ENCODE measurements around the gene JAZF1. TPM values are rescaled to one million over a fixed set of nuclear protein-coding genes. Genes with fewer than 3 reads are reported as not detected.
"Not testable (repeated sequence)": the region's sequence is repeated elsewhere in the genome, so short reads cannot be mapped to it uniquely, and the experiment has no call there.

The JAZF1 gene
- total RNA-seq, 1 experiment from 2014 or later = 4.0 TPM

DNA sequence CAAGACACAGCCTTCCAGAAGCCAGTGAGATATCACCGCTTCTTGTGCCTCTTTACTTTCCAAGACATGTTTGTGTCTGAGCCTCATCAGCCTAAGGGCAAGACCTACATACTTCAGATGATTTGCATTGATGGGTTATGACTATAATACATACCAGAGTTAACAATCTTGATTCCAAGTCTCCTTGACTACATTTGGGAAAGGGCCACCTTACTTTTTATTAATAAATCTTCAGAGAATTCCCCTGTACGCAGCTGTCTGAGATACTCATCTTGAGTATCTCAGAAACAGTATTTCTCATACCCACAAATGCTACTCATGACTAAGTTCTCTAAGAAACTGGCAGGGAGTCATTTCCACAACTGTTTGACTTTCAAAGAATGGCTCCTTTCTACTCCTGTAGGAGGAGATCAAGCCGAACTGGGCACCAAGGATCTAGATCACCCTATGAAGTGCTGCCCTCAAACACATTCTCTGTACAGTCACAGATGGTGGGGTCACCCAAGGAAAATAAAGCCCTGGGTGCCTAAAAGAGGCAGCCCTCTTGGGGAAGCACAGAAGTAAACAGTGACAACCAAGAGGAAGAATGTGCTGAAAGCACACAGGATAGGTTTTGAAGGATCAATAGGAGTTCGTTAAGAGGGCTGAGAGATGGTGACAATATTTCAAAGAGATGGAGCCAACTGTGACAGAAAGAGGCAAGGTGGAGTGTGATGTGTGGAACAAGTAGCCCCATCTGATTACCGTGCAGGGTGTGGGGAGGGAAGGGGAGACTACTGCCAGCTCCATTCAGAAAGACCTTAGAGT, 138.9 kb downstream of the JAZF1 start:
- in situ Hi-C loops (cut with HindIII; ENCODE audit: low pct_unique_long_range_greater_than_20kb, low sequenced_read_pairs) = no loop called here
- peak; percentile 30 for DNase-seq (ENCODE audit: low read depth)

DNA sequence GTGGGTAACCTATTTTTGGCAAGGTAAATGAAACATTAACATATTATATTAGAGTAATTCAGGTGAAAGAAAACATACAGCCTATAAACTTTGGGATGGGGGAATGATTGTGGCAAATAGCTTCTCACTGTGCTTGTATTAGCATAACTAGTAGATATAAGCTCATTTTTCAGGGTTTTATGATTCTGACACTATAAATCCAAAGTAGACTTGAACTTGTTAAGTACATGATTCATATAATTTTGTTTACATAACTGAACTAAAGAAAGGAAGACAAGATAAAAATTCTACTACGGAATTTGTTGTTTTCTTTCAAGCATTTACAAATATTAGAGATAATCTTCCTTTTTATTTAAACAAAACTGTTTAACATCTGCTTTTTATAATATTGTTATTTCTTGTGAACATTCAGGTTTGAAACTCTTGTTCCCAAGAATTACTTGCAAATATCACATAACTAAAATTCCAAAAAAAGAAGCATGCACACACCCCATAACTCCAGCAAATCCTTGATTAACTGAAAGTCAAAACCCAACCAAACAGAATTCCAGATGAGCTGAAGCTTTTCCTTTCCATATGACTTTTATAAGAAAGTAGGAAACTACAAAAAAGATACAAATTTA, 142.3 kb downstream of the JAZF1 start:
- in situ Hi-C loops (cut with HindIII; ENCODE audit: low pct_unique_long_range_greater_than_20kb, low sequenced_read_pairs) = no loop called here
- no peak for DNase-seq (ENCODE audit: low read depth)

- peak; percentile 95 for DNase-seq (ENCODE audit: low read depth)
- in situ Hi-C loops (cut with HindIII; ENCODE audit: low pct_unique_long_range_greater_than_20kb, low sequenced_read_pairs) = no loop called here
Observed at GRCh38 chr7:28037220-28038010, 143.2 kb downstream of the JAZF1 start.

GRCh38 chr7:28036696-28037095, 143.9 kb downstream of the JAZF1 start:
- no peak for DNase-seq (ENCODE audit: low read depth)
- in situ Hi-C loops (cut with HindIII; ENCODE audit: low pct_unique_long_range_greater_than_20kb, low sequenced_read_pairs) = no loop called here

DNA sequence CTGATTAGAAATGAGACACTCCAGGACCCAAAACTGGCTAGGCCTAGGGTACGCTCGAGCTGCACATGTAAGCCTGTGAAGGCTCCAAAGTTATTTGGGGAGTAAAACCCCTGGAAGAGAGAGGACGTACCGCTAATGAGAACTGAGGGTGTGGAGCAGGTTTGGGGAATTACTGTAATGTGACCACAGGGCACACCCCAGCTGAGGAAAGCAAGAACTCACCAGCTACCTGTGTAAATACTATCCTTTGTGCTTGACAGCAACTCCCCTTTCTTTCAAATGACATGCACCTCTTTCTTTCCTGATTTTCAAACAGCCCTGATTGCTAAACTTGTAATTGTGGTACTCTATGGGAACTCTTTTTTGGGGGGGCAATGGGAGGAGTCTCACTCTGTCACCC, 147.2 kb downstream of the JAZF1 start:
- no peak for DNase-seq (ENCODE audit: low read depth)
- in situ Hi-C loops (cut with HindIII; ENCODE audit: low pct_unique_long_range_greater_than_20kb, low sequenced_read_pairs) = no loop called here

GRCh38 chr7:28032738-28033380, 147.7 kb downstream of the JAZF1 start:
- no peak for DNase-seq (ENCODE audit: low read depth)
- in situ Hi-C loops (cut with HindIII; ENCODE audit: low pct_unique_long_range_greater_than_20kb, low sequenced_read_pairs) = no loop called here

- in situ Hi-C loops (cut with HindIII; ENCODE audit: low pct_unique_long_range_greater_than_20kb, low sequenced_read_pairs) = no loop called here
- DNase-seq (ENCODE audit: low read depth) = no peak
Observed at GRCh38 chr7:28029051-28029450, 151.5 kb downstream of the JAZF1 start.

DNA sequence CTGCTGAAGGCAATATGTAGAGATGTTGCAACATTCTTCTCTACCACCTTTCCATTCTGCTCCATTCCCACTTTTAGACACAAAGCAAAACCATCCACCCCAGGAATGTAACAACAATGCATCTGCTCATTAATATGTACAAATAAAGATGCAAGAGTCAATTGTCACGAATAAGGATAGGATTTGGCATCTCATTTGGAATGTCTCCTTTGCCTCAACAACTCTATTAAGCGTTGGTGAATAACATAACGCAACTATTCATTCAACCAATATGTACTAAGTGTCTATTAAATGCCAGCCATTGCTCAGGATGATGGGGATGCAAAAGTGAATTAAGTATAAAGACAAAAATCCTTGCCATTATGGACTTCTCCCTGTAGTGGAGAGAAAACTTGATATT, 152.1 kb downstream of the JAZF1 start:
- in situ Hi-C loops (cut with HindIII; ENCODE audit: low pct_unique_long_range_greater_than_20kb, low sequenced_read_pairs) = no loop called here
- DNase-seq (ENCODE audit: low read depth) = no peak

GRCh38 chr7:28026237-28026636, 154.4 kb downstream of the JAZF1 start:
- in situ Hi-C loops (cut with HindIII; ENCODE audit: low pct_unique_long_range_greater_than_20kb, low sequenced_read_pairs) = no loop called here
- DNase-seq (ENCODE audit: low read depth) = no peak

- in situ Hi-C loops (cut with HindIII; ENCODE audit: low pct_unique_long_range_greater_than_20kb, low sequenced_read_pairs) = no loop called here
- no peak for DNase-seq (ENCODE audit: low read depth)
Observed at GRCh38 chr7:28024786-28025334, 155.7 kb downstream of the JAZF1 start.

DNA sequence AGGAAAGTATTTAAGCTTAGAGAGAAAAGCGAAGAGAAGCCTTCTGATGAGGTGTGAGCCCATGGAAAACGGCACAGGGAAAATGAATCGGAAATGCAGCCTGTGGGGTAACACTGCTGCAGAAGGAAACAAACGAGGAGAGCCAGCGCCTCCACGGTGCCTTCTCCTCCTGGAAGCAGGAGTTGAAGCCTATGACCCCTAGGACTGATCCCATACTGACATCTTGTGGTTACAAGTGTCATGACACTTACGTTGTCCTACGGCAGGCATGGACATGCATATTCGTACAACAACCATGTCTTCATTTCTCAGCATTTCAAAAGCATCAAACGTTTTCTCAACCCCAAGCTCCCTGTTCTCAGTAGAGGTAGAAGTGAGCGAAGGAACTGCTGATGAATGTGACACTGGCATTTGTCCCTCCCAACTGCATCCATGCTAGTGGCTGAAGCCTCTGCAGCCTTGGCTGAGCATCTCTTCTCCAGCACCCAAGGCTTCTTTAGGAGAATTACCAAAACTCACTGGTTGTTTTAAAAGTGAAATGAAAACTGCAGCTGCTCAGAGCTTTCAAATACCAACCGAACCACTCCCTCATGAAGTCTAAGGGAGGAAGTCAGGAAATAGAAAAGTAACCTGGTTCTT, 160.2 kb downstream of the JAZF1 start:
- in situ Hi-C loops (cut with HindIII; ENCODE audit: low pct_unique_long_range_greater_than_20kb, low sequenced_read_pairs) = no loop called here
- DNase-seq (ENCODE audit: low read depth) = peak; percentile 71

GRCh38 chr7:28018856-28019465, 161.6 kb downstream of the JAZF1 start:
- DNase-seq (ENCODE audit: low read depth) = no peak
- in situ Hi-C loops (cut with HindIII; ENCODE audit: low pct_unique_long_range_greater_than_20kb, low sequenced_read_pairs) = no loop called here

DNA sequence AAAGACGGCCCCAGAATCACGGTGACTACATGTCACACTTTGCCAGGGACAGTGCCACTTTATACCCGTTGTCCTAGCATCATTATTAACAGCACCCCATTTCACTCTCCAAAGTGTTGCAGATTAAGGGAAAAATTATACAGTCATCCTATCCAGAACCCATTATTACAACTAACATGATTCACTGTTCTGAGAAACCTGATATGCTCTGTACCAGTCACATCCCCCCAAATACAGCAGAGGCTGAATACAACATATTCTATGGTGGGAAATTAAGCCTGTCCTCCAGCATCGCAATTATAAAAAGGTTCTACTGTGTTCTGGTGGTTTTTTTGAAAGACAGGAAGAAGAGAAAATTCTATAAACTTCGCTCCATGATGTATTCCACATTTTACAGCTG, 162.1 kb downstream of the JAZF1 start:
- DNase-seq (ENCODE audit: low read depth) = no peak
- in situ Hi-C loops (cut with HindIII; ENCODE audit: low pct_unique_long_range_greater_than_20kb, low sequenced_read_pairs) = no loop called here

DNA sequence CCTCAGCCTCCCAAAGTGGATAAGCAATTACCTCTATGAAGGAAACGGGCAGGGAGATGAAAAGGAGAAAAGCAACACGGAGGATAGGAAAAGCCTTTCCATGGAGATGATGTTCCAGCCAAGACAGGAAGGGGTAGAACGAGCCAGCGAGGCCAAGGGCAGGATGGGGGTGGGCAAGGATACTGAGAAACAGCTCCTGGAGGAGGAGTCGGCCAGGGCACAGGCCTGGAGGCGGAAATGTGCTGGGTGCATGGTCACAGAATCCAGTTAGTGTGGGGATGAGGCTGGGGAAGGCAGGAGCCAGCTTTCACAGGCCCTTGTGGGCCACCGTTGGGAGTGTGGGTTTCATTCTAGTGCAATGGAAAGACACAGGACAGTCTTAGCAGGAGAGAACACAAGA, 162.6 kb downstream of the JAZF1 start:
- DNase-seq (ENCODE audit: low read depth) = no peak
- in situ Hi-C loops (cut with HindIII; ENCODE audit: low pct_unique_long_range_greater_than_20kb, low sequenced_read_pairs) = no loop called here

DNA sequence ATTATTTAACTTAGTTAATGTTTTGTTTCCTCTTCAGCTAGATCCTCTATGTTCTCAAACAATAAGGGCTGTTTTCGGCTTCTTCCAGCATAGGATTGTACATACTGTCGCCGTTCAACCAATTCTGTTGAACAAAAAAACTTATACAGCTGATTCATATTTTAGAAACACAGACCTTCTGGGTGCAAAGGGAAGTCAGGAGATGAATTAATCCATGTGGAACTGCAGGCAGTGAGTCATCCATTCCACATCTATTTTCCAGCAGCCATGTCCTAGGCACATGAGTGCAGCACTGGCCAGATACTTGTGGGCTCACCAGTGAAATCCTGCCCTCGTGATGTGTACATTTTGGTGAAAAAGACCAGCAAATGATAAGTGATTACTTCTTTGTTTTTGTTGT, 163.2 kb downstream of the JAZF1 start:
- in situ Hi-C loops (cut with HindIII; ENCODE audit: low pct_unique_long_range_greater_than_20kb, low sequenced_read_pairs) = no loop called here
- peak; percentile 38 for DNase-seq (ENCODE audit: low read depth)

DNA sequence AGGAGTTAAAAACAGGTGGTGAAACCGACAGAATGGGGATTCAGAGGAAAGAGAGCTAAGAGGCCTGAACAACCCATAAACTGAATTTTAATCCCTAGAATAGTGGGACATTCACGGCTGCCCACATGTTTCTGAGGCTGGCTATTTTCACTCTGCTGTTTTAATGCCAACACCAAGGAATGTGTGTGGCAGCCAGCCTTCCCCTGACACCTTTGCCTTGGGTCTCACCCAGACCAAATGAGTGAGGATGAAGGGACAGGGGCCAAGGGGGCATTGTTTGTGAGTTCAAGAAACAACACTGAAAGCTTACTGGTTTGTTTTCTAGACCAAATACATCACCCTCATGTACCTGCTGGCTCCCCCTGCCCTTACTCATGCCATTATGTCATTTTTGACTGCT, 164.3 kb downstream of the JAZF1 start:
- no peak for DNase-seq (ENCODE audit: low read depth)
- in situ Hi-C loops (cut with HindIII; ENCODE audit: low pct_unique_long_range_greater_than_20kb, low sequenced_read_pairs) = no loop called here

GRCh38 chr7:28015169-28015568, 165.4 kb downstream of the JAZF1 start:
- no peak for DNase-seq (ENCODE audit: low read depth)
- in situ Hi-C loops (cut with HindIII; ENCODE audit: low pct_unique_long_range_greater_than_20kb, low sequenced_read_pairs) = no loop called here

DNA sequence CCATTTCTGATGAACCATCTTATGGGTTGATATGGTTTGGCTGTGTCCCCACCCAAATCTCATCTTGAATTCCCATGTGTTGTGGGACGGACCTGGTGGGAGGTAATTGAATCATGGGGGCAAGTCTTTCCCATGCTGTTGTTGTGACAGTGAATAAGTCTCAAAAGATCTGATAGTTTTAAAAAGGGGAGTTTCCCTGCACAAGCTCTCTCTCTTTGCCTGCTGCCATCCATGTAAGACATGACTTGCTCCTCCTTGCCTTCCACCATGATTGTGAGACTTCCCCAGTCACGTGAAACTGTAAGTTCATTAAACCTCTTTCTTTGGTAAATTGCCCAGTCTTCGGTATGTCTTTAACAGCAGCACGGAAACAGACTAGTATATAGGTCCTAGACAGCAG, 166.3 kb downstream of the JAZF1 start:
- in situ Hi-C loops (cut with HindIII; ENCODE audit: low pct_unique_long_range_greater_than_20kb, low sequenced_read_pairs) = not testable (repeated sequence)

More for the DNA sequence above, 166.3 kb downstream of the JAZF1 start:
- DNase-seq (ENCODE audit: low read depth) = not testable (repeated sequence)
